Mucosa of descending colon (tissue), 3 donors: Measurements from ENCODE around the gene RASGEF1C. TPM values are rescaled to one million over a fixed set of nuclear protein-coding genes. Genes with fewer than 3 reads are reported as not detected.

ENCODE experiments used
- ATAC-seq: fragments of 200-7000 bp; cut with Tn5 transposase; one replicate; pipeline ENCODE4 v1.9.1; 2020; ENCODE audit warnings: mild to moderate bottlenecking, moderate library complexity
- DNase-seq, 3 donors: peaks; one replicate each; pipeline ENCODE4 v3.0.0-alpha.2; 2020
- H3K36me3 ChIP-seq: fragments of 200-600 bp; one replicate; pipeline ENCODE4 v1.8.0; 2021; ENCODE audit warnings: low read depth, mild to moderate bottlenecking
- H3K4me1 ChIP-seq: fragments of 200-600 bp; one replicate; pipeline ENCODE4 v1.8.0; 2021; ENCODE audit warnings: low read depth, mild to moderate bottlenecking
- H3K4me3 ChIP-seq: fragments of 200-600 bp; one replicate; pipeline ENCODE4 v1.8.0; 2021; ENCODE audit warnings: mild to moderate bottlenecking
- H3K9me3 ChIP-seq: fragments of 200-600 bp; one replicate; pipeline ENCODE4 v1.8.0; 2021; ENCODE audit warnings: mild to moderate bottlenecking
- intact Hi-C, 2 donors: fragments of 100-400 bp; cut with DNase I in 1 of 2; cut with micrococcal nuclease in 1 of 2; formaldehyde crosslinking; loops; one replicate each; pipeline versions ENCODE4 v1.11.0 to v1.11.1; 2022; cut with DNase I, micrococcal nuclease
- total RNA-seq, 3 donors: library from RNA; stranded (reverse); fragmentation: NEBNext Ultra II Directional in 2 of 3; extraction: Animal tissue kit (Norgen Biotek cat#: 25700) in 2 of 3; gene quantifications; one replicate each; pipeline versions ENCODE4 v1.2.1 to v1.2.4, GENCODE V29; 2021 to 2023
- TF ChIP-seq, protein P1 (sequence below): fragments of 200-600 bp; IDR thresholded peaks from one replicate; pipeline ENCODE4 v1.8.0; 2022; ENCODE audit warnings: antibody characterized with exemption, mild to moderate bottlenecking
- donor health status: DM: no; HTN: no; CAD: no; lungs with moderate emphysema.
- donor health status: DM: no; HTN: no; CAD: no.
- donor health status: DM: no; HTN: yes; CAD: no.

The RASGEF1C gene
- total RNA-seq, 3 donors from 2014 or later: 0.17 to 1.9 (median 0.65) TPM

GRCh38 chr5:180084638-180085561, 124.1 kb downstream of the RASGEF1C start:
- no peaks in the 10 kb centered on the region for H3K4me1 ChIP-seq
- ATAC-seq (peak; percentile 95), DNase-seq (peak; percentile 69 to 87 (median 75))
- TF ChIP-seq, protein P1, sequence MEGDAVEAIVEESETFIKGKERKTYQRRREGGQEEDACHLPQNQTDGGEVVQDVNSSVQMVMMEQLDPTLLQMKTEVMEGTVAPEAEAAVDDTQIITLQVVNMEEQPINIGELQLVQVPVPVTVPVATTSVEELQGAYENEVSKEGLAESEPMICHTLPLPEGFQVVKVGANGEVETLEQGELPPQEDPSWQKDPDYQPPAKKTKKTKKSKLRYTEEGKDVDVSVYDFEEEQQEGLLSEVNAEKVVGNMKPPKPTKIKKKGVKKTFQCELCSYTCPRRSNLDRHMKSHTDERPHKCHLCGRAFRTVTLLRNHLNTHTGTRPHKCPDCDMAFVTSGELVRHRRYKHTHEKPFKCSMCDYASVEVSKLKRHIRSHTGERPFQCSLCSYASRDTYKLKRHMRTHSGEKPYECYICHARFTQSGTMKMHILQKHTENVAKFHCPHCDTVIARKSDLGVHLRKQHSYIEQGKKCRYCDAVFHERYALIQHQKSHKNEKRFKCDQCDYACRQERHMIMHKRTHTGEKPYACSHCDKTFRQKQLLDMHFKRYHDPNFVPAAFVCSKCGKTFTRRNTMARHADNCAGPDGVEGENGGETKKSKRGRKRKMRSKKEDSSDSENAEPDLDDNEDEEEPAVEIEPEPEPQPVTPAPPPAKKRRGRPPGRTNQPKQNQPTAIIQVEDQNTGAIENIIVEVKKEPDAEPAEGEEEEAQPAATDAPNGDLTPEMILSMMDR: no peak
- H3K36me3 ChIP-seq: no peaks in the 10 kb centered on the region
- H3K9me3 ChIP-seq: no peaks in the 10 kb centered on the region
- H3K4me3 ChIP-seq: no peak overlapping the region
- intact Hi-C loops: no loop called here

GRCh38 chr5:180083529-180084060, 125.4 kb downstream of the RASGEF1C start:
- intact Hi-C loops: no loop called here
- H3K9me3 ChIP-seq: no peaks in the 10 kb centered on the region
- no peak for DNase-seq
- ATAC-seq: no peak
- H3K4me1 ChIP-seq: no peaks in the 10 kb centered on the region
- H3K4me3 ChIP-seq: no peak overlapping the region
- H3K36me3 ChIP-seq: no peaks in the 10 kb centered on the region
- TF ChIP-seq, protein P1: no peak

DNA sequence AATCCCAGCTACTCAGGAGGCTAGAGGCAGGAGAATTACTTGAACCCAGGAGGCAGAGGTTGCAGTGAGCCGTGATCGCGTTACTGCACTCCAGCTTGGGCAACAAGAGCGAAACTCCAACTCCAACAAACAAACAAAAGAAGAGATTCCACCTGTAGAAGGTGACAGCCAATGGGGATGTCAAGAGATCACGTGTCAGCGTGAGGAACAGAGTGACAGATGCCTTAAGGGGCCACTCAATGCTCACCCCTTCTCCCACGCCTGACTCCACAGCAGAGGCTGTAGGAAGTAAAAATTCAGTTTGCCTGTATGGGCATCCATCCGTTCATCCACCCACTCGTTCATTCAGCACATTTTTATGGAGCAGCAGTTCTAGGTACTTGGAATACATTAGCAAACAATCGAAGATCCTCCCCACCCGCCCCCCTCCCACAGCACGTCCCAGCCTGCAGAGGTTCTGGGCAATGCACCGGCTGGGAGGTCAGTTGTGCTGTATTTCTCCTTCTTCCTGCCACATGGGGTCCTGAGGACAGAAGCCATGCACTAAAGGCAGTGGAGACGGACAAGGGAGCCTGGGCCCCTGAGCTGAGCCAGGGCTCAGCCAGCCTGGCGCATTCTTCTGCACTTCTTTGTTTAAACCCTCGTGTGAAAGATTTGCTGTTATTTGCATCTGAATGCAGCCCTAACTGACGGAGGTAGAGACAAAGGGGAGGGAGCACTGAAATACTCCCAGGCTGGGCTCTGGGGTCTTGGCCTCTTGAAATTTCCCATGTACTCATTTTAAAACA, 126.2 kb downstream of the RASGEF1C start:
- H3K4me1 ChIP-seq: no peaks in the 10 kb centered on the region
- TF ChIP-seq, protein P1: no peak
- ATAC-seq (no peak), DNase-seq (no peak)
- H3K9me3 ChIP-seq: no peaks in the 10 kb centered on the region
- H3K4me3 ChIP-seq: no peak overlapping the region
- intact Hi-C loops: no loop called here
- H3K36me3 ChIP-seq: no peaks in the 10 kb centered on the region

DNA sequence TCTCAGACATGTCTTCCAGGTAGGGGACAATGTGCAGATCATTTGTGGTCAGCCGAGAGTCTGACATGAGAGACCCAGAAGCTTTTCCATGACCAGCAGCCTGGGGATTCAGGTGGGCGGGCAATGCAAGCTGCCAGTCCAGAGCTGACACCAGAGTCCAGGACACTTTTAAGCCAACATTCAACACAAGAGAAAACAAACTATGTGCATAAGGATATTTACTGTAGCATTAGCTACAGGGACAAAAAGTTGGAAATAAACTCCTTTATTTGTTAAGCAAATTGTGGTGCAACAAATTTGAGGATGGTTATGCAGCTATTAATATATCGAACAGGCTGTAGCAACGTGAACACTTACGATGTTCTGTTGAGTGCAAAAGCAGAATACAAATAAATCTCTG, 127.5 kb downstream of the RASGEF1C start:
- TF ChIP-seq, protein P1: no peak
- intact Hi-C loops: no loop called here

GRCh38 chr5:180080486-180081280, 128.3 kb downstream of the RASGEF1C start:
- H3K4me3 ChIP-seq: no peak overlapping the region
- intact Hi-C loops: no loop called here
- TF ChIP-seq, protein P1: no peak
- no peaks in the 10 kb centered on the region for H3K36me3 ChIP-seq
- H3K4me1 ChIP-seq: no peaks in the 10 kb centered on the region
- ATAC-seq (no peak), DNase-seq (no peak)
- H3K9me3 ChIP-seq: no peaks in the 10 kb centered on the region

More for the DNA sequence above, 127.5 kb downstream of the RASGEF1C start:
- H3K36me3 ChIP-seq: no peaks in the 10 kb centered on the region
- no peak for DNase-seq
- no peak overlapping the region for H3K4me3 ChIP-seq
- ATAC-seq: no peak
- no peaks in the 10 kb centered on the region for H3K4me1 ChIP-seq
- H3K9me3 ChIP-seq: no peaks in the 10 kb centered on the region
